PC-3 (cell line): ENCODE data around the gene LHFPL3.

ENCODE experiments used
- CTCF ChIP-seq: fragments of 300-600 bp; sonication (generic); conservative IDR thresholded peaks from 2 replicates; pipeline ENCODE4 v1.5.1; 2017; ENCODE audit warnings: antibody characterized with exemption, low read depth, mild to moderate bottlenecking, low read length
- EZH2phosphoT487 ChIP-seq: fragments of 300-600 bp; sonication (generic); IDR thresholded peaks from 2 replicates; pipeline ENCODE4 v1.6.1; 2018; ENCODE audit warnings: mild to moderate bottlenecking, antibody characterized with exemption, low read length, borderline replicate concordance

- no peak for TF ChIP-seq CTCF
- TF ChIP-seq EZH2phosphoT487, result no peak
Observed at GRCh38 chr7:104686286-104686685, 357.9 kb downstream of the LHFPL3 start.
